ENCODE data around the gene SLC27A6. TPM values are rescaled to one million over a fixed set of nuclear protein-coding genes. Genes with fewer than 3 reads are reported as not detected.

SLC27A6 gene
- total and polyA plus RNA-seq, 10 of the 15 experiments (the other 5 are each of a cell fraction or from before 2014, with no cell fraction given): not detected

DNA sequence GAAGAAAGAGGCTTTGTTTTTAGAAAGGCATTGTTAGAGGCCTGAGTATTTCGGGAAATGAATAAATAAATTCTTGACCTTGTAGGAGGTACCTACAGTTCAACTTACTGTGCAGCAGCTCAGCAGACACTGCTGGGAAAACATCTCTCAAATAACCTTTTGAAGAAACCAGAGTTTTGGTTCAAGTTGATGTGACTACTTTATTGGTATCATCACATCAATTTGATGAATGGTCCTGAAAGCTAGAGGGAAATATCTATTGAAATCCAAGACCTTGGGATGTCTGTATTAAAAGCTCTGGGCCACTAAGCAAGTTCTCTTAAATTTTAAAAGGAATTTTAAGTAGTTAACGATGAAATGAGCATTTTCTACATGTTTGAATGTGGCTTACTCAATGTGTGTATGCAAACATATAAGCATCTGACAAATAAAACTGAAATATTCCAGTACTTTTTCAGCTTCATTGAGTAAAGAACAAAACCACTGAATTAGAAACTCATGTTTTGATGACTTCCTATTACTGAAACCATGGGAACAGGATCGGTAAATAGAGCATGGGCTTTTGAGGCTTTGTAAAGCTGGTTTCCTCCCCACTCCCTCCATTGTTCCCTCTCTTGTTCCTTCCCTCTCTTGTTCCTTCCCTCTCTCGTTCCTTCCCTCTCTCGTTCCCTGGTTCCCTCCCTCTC lies 36.7 kb downstream of the SLC27A6 start:
- Histone ChIP-seq H4K20me1 (ENCODE audit: control insufficient read depth, insufficient read depth) (no peaks in the 10 kb centered on the region), H2AFZ (ENCODE audit: control insufficient read depth, low read depth, low read length) (no peak overlapping the region), H3K4me1 (ENCODE audit: control insufficient read depth, insufficient read depth, low read length) (no peaks in the 10 kb centered on the region), H3K27me3 (replicated peaks in 1 of 2; ENCODE audit: control insufficient read depth in 2 of 2, insufficient read depth in 2 of 2, low read length in 1 of 2) (no peaks in the 10 kb centered on the region), H3K36me3 (ENCODE audit: control insufficient read depth in 2 of 2, insufficient read depth in 2 of 2, low read length in 1 of 2) (no peaks in the 10 kb centered on the region), H3K4me2 (ENCODE audit: control insufficient read depth, insufficient read depth) (no peak overlapping the region), H3K4me3 (no peak overlapping the region), H3K79me2 (ENCODE audit: control insufficient read depth, insufficient read depth, low read length) (no peaks in the 10 kb centered on the region), H3K9me3 (replicated peaks; ENCODE audit: control insufficient read depth, insufficient read depth, low read length) (no peaks in the 10 kb centered on the region), H3K27ac (ENCODE audit: control insufficient read depth, insufficient read depth) (no peak overlapping the region), H3K9ac (ENCODE audit: control insufficient read depth, insufficient read depth, low read length) (no peak overlapping the region)
- POLR2A ChIA-PET: no interaction called here
- CTCF ChIA-PET: no interaction called here
- FAIRE-seq (no peak), DNase-seq (ENCODE audit: low read depth, low spot score) (no peak), ATAC-seq (no peak)
- BruUV-seq (replicated peaks): no TSS peak
- RAD21 ChIA-PET (ENCODE audit: unreplicated experiment): no interaction called here
- intact Hi-C loops (cut with micrococcal nuclease; ENCODE audit: unreplicated experiment) (no loop called here), in situ Hi-C loops (cut with MboI) (no loop called here)
- TF ChIP-seq SPI1 (IDR thresholded peaks at IDR 0.05; ENCODE audit: borderline replicate concordance, insufficient read depth, low read depth, low read length) (no peak), BCL11A (IDR thresholded peaks at IDR 0.05; ENCODE audit: low read depth, low read length) (no peak), ETV6 (conservative IDR thresholded peaks at IDR 0.05 in 1 of 2, IDR thresholded peaks at IDR 0.05 in 1 of 2; ENCODE audit: borderline replicate concordance in 1 of 2, low read depth in 1 of 2) (no peak), IRF4 (IDR thresholded peaks at IDR 0.05; ENCODE audit: low read depth, low read length) (no peak), CHD2 (IDR thresholded peaks at IDR 0.05; ENCODE audit: borderline replicate concordance, low read depth, low read length) (no peak), ZNF384 (IDR thresholded peaks at IDR 0.05; ENCODE audit: borderline replicate concordance, low read depth, low read length) (no peak), MEF2A (IDR thresholded peaks at IDR 0.05; ENCODE audit: insufficient read depth, low read depth, low read length) (no peak), DPF2 (IDR thresholded peaks at IDR 0.05) (no peak), ASH2L (IDR thresholded peaks at IDR 0.05; ENCODE audit: borderline replicate concordance, low read depth) (no peak), EED (IDR thresholded peaks at IDR 0.05; ENCODE audit: low read depth) (no peak), POLR2AphosphoS5 (IDR thresholded peaks at IDR 0.05; ENCODE audit: low read length) (no peak), KDM1A (IDR thresholded peaks at IDR 0.05; ENCODE audit: borderline replicate concordance) (no peak), MTA2 (IDR thresholded peaks at IDR 0.05; ENCODE audit: low read depth) (no peak), SMC3 (IDR thresholded peaks at IDR 0.05; ENCODE audit: borderline replicate concordance, low read length) (no peak), RB1 (IDR thresholded peaks at IDR 0.05; ENCODE audit: borderline replicate concordance) (no peak), GATAD2B (conservative IDR thresholded peaks at IDR 0.05; ENCODE audit: low read depth) (no peak)
- TF ChIP-seq, protein P1, sequence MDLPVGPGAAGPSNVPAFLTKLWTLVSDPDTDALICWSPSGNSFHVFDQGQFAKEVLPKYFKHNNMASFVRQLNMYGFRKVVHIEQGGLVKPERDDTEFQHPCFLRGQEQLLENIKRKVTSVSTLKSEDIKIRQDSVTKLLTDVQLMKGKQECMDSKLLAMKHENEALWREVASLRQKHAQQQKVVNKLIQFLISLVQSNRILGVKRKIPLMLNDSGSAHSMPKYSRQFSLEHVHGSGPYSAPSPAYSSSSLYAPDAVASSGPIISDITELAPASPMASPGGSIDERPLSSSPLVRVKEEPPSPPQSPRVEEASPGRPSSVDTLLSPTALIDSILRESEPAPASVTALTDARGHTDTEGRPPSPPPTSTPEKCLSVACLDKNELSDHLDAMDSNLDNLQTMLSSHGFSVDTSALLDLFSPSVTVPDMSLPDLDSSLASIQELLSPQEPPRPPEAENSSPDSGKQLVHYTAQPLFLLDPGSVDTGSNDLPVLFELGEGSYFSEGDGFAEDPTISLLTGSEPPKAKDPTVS (IDR thresholded peaks at IDR 0.05; ENCODE audit: low read depth, low read length): no peak
- WGBS (ENCODE audit: insufficient coverage, insufficient replicate concordance, low lambda C conversion rate, missing lambda C conversion rate): 43% methylated on average over 3 of the region's 5 CpGs
- SMC1A ChIA-PET (ENCODE audit: uncharacterized antibody, unreplicated experiment): interaction anchor here (1.1 kb wide), 1 partner anchor 96 kb away, joined by 3 read pairs; no protein-coding TSS in a partner anchor
